Liver (tissue), 9 donors: ENCODE data around the gene SP140. TPM values are rescaled to one million over a fixed set of nuclear protein-coding genes. Genes with fewer than 3 reads are reported as not detected.

ENCODE experiments used
- DNase-seq: peaks from one replicate; pipeline ENCODE4 v3.0.0-alpha.2; 2017; ENCODE audit warnings: low spot score
- H3K27ac ChIP-seq, 2 donors: one replicate each; pipeline ENCODE4 v1.7.0; 2013; ENCODE audit warnings: inconsistent platforms in 2 of 2, low read length in 2 of 2, control low read depth in 1 of 2, low read depth in 1 of 2, mild to moderate bottlenecking in 1 of 2
- H3K27me3 ChIP-seq, 4 donors: one replicate each; pipeline versions ENCODE4 v1.6.1 to v1.7.0; 2013; ENCODE audit warnings: low read length in 3 of 4, inconsistent platforms in 1 of 4, mild to moderate bottlenecking in 1 of 4, moderate library complexity in 1 of 4; ENCODE audit not compliant: control insufficient read depth in 4 of 4, insufficient read depth in 4 of 4
- H3K36me3 ChIP-seq, 4 donors: one replicate each; pipeline versions ENCODE4 v1.6.1 to v1.7.0; 2013; ENCODE audit warnings: low read length in 3 of 4, mild to moderate bottlenecking in 3 of 4, low read depth in 1 of 4, moderate library complexity in 1 of 4; ENCODE audit not compliant: control insufficient read depth in 4 of 4, insufficient read depth in 3 of 4
- H3K4me1 ChIP-seq, 4 donors: one replicate each; pipeline versions ENCODE4 v1.6.1 to v1.7.0; 2013; ENCODE audit warnings: low read length in 3 of 4, mild to moderate bottlenecking in 3 of 4, moderate library complexity in 1 of 4; ENCODE audit not compliant: control insufficient read depth in 4 of 4, insufficient read depth in 4 of 4
- H3K4me3 ChIP-seq, 3 donors: one replicate each; pipeline versions ENCODE4 v1.6.1 to v1.7.0; 2013; ENCODE audit warnings: low read length in 3 of 3, control low read depth in 1 of 3, low read depth in 1 of 3, mild to moderate bottlenecking in 1 of 3
- H3K9ac ChIP-seq, 2 donors: one replicate each; pipeline ENCODE4 v1.7.0; 2013; ENCODE audit warnings: low read length in 2 of 2, mild to moderate bottlenecking in 2 of 2, moderate library complexity in 2 of 2, control low read depth in 1 of 2, low read depth in 1 of 2
- H3K9me3 ChIP-seq, 4 donors: one replicate each; pipeline versions ENCODE4 v1.6.1 to v1.7.0; 2013; ENCODE audit warnings: low read length in 3 of 4; ENCODE audit not compliant: control insufficient read depth in 4 of 4
- EGR1 ChIP-seq, 2 donors: IDR thresholded peaks; 2 replicates each; pipeline ENCODE4 v1.6.1; 2016 to 2018; ENCODE audit warnings: antibody characterized with exemption in 2 of 2, low read depth in 2 of 2
- FOXA1 ChIP-seq: IDR thresholded peaks from 2 replicates; pipeline ENCODE4 v1.6.1; 2016; ENCODE audit warnings: antibody characterized with exemption
- FOXA2 ChIP-seq: IDR thresholded peaks from 2 replicates; pipeline ENCODE4 v1.6.1; 2016; ENCODE audit warnings: antibody characterized with exemption
- GABPA ChIP-seq, 2 donors: IDR thresholded peaks in 1 of 2; conservative IDR thresholded peaks in 1 of 2; 2 replicates each; pipeline ENCODE4 v1.6.1; 2016; ENCODE audit warnings: antibody characterized with exemption in 2 of 2, mild to moderate bottlenecking in 1 of 2, moderate library complexity in 1 of 2
- HNF4A ChIP-seq, 2 donors: conservative IDR thresholded peaks; 2 replicates each; pipeline ENCODE4 v1.6.1; 2016; ENCODE audit warnings: antibody characterized with exemption in 2 of 2, mild to moderate bottlenecking in 2 of 2
- HNF4G ChIP-seq: IDR thresholded peaks from 2 replicates; pipeline ENCODE4 v1.6.1; 2016; ENCODE audit warnings: antibody characterized with exemption
- JUND ChIP-seq, 2 donors: IDR thresholded peaks; 2 replicates each; pipeline ENCODE4 v1.6.1; 2016; ENCODE audit warnings: antibody characterized with exemption in 2 of 2
- NR2F2 ChIP-seq: IDR thresholded peaks from 2 replicates; pipeline ENCODE4 v1.6.1; 2016; ENCODE audit warnings: antibody characterized with exemption
- RAD21 ChIP-seq, 2 donors: IDR thresholded peaks; 2 replicates each; pipeline ENCODE4 v1.6.1; 2016; ENCODE audit warnings: antibody characterized with exemption in 2 of 2, mild to moderate bottlenecking in 2 of 2
- RXRA ChIP-seq, 2 donors: IDR thresholded peaks; 2 replicates each; pipeline ENCODE4 v1.6.1; 2017 to 2018; ENCODE audit warnings: antibody characterized with exemption in 2 of 2, mild to moderate bottlenecking in 1 of 2
- SP1 ChIP-seq: IDR thresholded peaks from 2 replicates; pipeline ENCODE4 v1.6.1; 2018; ENCODE audit warnings: antibody characterized with exemption, mild to moderate bottlenecking
- TAF1 ChIP-seq: conservative IDR thresholded peaks from 2 replicates; pipeline ENCODE4 v1.6.1; 2016; ENCODE audit warnings: antibody characterized with exemption, mild to moderate bottlenecking
- YY1 ChIP-seq: IDR thresholded peaks from 2 replicates; pipeline ENCODE4 v1.6.1; 2016; ENCODE audit warnings: antibody characterized with exemption, mild to moderate bottlenecking
- ZBTB33 ChIP-seq: IDR thresholded peaks from 2 replicates; pipeline ENCODE4 v1.6.1; 2016; ENCODE audit warnings: antibody characterized with exemption
- WGBS: extraction: QIAGEN DNeasy Blood & Tissue Kit; methylation state at CpG from one replicate; pipeline ENCODE4 v1.1.7; 2013; 5-methylcytosine and 5-hydroxymethylcytosine counted together
- polyA plus RNA-seq, 2 donors: library from polyadenylated mRNA; stranded (reverse) in 1 of 2; unstranded in 1 of 2; fragments of 200-250 nt in 1 of 2; fragments of >200 nt in 1 of 2; fragmentation: Nextera tagmentation in 1 of 2; extraction: Ambion mirVana in 1 of 2; gene quantifications; one replicate each; pipeline versions ENCODE4 v1.2.1 to v1.2.3, GENCODE V29; 2013 to 2015
- total RNA-seq, 2 donors: library from RNA; depleted of rRNA; stranded (reverse); fragments of >200 nt; gene quantifications; one replicate each; pipeline ENCODE4 v1.2.3, GENCODE V29; 2014
- TF ChIP-seq, protein P1 (sequence below): IDR thresholded peaks from 2 replicates; pipeline ENCODE4 v1.6.1; 2016; ENCODE audit warnings: antibody characterized with exemption, mild to moderate bottlenecking
- TF ChIP-seq, protein P2 (sequence below): IDR thresholded peaks from 2 replicates; pipeline ENCODE4 v1.6.1; 2016; ENCODE audit warnings: antibody characterized with exemption
- TF ChIP-seq, protein P3 (sequence below): IDR thresholded peaks from 2 replicates; pipeline ENCODE4 v1.6.1; 2016; ENCODE audit warnings: antibody characterized with exemption
- TF ChIP-seq, protein P4 (sequence below): fragments of 150-350 bp; IDR thresholded peaks from 2 replicates; pipeline ENCODE4 v1.5.1; 2017; ENCODE audit warnings: improper control_type of control experiment, low read depth, low read length; ENCODE audit not compliant: missing input control
- donor health status: healthy.
- donor health status: healthy.
- donor health status: healthy.
- donor health status: healthy.
- donor health status: healthy.

SP140 gene
- total and polyA plus RNA-seq, 4 donors: 0.40 to 1.8 (median 0.77) TPM

DNA sequence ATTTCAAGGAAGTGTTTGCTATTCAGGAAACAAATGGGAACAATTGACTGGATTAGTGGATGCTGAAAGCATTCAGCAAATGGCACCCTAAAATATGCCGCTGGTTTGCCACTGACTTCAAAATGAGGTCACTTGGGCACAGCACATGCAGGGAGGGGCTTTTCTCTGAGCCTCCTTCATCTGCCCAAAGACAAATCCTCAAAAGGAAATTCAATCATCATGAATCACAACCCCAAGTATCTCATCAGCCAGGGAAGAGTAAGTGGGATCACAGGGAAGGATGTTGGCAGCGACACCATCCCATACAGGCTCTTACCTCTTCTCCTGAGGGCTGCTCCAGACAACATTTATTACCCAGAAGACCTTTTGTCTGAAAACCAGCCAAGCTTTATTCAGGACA, 87.1 kb downstream of the SP140 start:
- 95% methylated on average over 2 of the region's 2 CpGs for WGBS
- H3K9me3 ChIP-seq: no peaks in the 10 kb centered on the region
- DNase-seq: no peak
- H3K27me3 ChIP-seq: no peaks in the 10 kb centered on the region
- no peaks in the 10 kb centered on the region for H3K4me1 ChIP-seq
- H3K27ac ChIP-seq: no peak overlapping the region
- H3K4me3 ChIP-seq: no peak overlapping the region
- TF ChIP-seq YY1 (no peak), TAF1 (no peak), RXRA (IDR thresholded peaks at IDR 0.05) (no peak), SP1 (no peak), ZBTB33 (no peak), RAD21 (IDR thresholded peaks at IDR 0.05) (no peak)
- TF ChIP-seq, protein P1, sequence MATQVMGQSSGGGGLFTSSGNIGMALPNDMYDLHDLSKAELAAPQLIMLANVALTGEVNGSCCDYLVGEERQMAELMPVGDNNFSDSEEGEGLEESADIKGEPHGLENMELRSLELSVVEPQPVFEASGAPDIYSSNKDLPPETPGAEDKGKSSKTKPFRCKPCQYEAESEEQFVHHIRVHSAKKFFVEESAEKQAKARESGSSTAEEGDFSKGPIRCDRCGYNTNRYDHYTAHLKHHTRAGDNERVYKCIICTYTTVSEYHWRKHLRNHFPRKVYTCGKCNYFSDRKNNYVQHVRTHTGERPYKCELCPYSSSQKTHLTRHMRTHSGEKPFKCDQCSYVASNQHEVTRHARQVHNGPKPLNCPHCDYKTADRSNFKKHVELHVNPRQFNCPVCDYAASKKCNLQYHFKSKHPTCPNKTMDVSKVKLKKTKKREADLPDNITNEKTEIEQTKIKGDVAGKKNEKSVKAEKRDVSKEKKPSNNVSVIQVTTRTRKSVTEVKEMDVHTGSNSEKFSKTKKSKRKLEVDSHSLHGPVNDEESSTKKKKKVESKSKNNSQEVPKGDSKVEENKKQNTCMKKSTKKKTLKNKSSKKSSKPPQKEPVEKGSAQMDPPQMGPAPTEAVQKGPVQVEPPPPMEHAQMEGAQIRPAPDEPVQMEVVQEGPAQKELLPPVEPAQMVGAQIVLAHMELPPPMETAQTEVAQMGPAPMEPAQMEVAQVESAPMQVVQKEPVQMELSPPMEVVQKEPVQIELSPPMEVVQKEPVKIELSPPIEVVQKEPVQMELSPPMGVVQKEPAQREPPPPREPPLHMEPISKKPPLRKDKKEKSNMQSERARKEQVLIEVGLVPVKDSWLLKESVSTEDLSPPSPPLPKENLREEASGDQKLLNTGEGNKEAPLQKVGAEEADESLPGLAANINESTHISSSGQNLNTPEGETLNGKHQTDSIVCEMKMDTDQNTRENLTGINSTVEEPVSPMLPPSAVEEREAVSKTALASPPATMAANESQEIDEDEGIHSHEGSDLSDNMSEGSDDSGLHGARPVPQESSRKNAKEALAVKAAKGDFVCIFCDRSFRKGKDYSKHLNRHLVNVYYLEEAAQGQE: no peak
- no peak overlapping the region for H3K9ac ChIP-seq
- H3K36me3 ChIP-seq: no peaks in the 10 kb centered on the region

DNA sequence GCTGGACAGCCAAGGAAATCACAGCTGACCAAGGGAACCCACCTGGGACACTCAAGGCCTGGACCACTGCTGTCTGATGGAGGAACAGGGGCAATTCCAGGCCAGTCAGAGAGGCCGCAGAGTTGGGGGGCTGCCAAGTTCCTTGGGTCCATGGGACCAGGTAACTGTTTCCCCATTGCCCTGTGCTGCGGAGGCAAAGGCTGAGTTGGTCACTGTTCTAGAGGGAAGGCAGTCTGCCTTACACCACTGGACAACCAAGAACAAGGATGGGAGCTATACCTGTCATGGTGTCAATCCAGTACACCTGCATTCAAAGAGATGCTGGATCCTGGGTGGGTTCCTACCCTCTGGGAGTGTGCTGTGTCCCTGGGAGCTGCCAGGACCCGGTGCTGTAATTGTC, 91.8 kb downstream of the SP140 start:
- H3K9me3 ChIP-seq: peaks cover 0 to 3% (median 2%) of the 10 kb centered on the region in 4 donors
- TF ChIP-seq ZBTB33 (no peak), TAF1 (no peak), GABPA (IDR thresholded peaks at IDR 0.05 in 1 of 2, conservative IDR thresholded peaks at IDR 0.05 in 1 of 2) (no peak), RXRA (IDR thresholded peaks at IDR 0.05) (no peak), SP1 (no peak), EGR1 (IDR thresholded peaks at IDR 0.05; ENCODE audit: low read depth in 2 of 2) (no peak), HNF4G (no peak), JUND (IDR thresholded peaks at IDR 0.05) (no peak), FOXA2 (no peak), NR2F2 (no peak), HNF4A (conservative IDR thresholded peaks at IDR 0.05) (no peak), RAD21 (IDR thresholded peaks at IDR 0.05) (no peak), YY1 (no peak), FOXA1 (no peak)
- TF ChIP-seq, protein P2, sequence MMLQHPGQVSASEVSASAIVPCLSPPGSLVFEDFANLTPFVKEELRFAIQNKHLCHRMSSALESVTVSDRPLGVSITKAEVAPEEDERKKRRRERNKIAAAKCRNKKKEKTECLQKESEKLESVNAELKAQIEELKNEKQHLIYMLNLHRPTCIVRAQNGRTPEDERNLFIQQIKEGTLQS: no peak
- TF ChIP-seq, protein P3, sequence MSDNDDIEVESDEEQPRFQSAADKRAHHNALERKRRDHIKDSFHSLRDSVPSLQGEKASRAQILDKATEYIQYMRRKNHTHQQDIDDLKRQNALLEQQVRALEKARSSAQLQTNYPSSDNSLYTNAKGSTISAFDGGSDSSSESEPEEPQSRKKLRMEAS: no peak
- TF ChIP-seq, protein P1: no peak
- TF ChIP-seq, protein P4, sequence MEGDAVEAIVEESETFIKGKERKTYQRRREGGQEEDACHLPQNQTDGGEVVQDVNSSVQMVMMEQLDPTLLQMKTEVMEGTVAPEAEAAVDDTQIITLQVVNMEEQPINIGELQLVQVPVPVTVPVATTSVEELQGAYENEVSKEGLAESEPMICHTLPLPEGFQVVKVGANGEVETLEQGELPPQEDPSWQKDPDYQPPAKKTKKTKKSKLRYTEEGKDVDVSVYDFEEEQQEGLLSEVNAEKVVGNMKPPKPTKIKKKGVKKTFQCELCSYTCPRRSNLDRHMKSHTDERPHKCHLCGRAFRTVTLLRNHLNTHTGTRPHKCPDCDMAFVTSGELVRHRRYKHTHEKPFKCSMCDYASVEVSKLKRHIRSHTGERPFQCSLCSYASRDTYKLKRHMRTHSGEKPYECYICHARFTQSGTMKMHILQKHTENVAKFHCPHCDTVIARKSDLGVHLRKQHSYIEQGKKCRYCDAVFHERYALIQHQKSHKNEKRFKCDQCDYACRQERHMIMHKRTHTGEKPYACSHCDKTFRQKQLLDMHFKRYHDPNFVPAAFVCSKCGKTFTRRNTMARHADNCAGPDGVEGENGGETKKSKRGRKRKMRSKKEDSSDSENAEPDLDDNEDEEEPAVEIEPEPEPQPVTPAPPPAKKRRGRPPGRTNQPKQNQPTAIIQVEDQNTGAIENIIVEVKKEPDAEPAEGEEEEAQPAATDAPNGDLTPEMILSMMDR: no peak
- H3K27ac ChIP-seq: no peak overlapping the region
- H3K4me3 ChIP-seq: no peak overlapping the region
- H3K36me3 ChIP-seq: no peaks in the 10 kb centered on the region
- no peaks in the 10 kb centered on the region for H3K4me1 ChIP-seq
- no peak for DNase-seq
- no peak overlapping the region for H3K9ac ChIP-seq
- 64% methylated on average over 3 of the region's 3 CpGs for WGBS
- H3K27me3 ChIP-seq: no peaks in the 10 kb centered on the region
